ENCODE results near the gene DBR1.

Gene DBR1

GRCh38 chr3:138187296-138188012 lies 12.7 kb upstream of the DBR1 start, which contains the start of gene ARMC8 (continued):
- TF ChIP-seq ZNF280D (tag by site-specific recombination; IDR thresholded peaks at IDR 0.05) = no peak
- TF ChIP-seq GFI1B (tag by site-specific recombination; IDR thresholded peaks at IDR 0.05) = no peak
- TF ChIP-seq KLF8 (tag by site-specific recombination; IDR thresholded peaks at IDR 0.05) = peak; percentile 79; the same call in 1 of the 2 replicates
- no peak for TF ChIP-seq REPIN1 (tag by site-specific recombination; IDR thresholded peaks at IDR 0.05; ENCODE audit: low read depth)
- no peak for TF ChIP-seq TCF7L2 (IDR thresholded peaks at IDR 0.05; ENCODE audit: borderline replicate concordance, low read depth, low read length)
- TF ChIP-seq PRDM10 (tag by site-specific recombination; IDR thresholded peaks at IDR 0.05) = peak; percentile 94
- TF ChIP-seq ZNF48 (tag by site-specific recombination; IDR thresholded peaks at IDR 0.05) = no peak
- TF ChIP-seq ZNF549 (tag by site-specific recombination; IDR thresholded peaks at IDR 0.05) = no peak
- TF ChIP-seq ZBTB1 (tag by site-specific recombination; IDR thresholded peaks at IDR 0.05) = no peak
- TF ChIP-seq ZNF140 (tag by site-specific recombination; IDR thresholded peaks at IDR 0.05) = no peak
- no peak for TF ChIP-seq ZNF239 (tag by site-specific recombination; IDR thresholded peaks at IDR 0.05)
- no peak for TF ChIP-seq REST (tag by site-specific recombination; IDR thresholded peaks at IDR 0.05)
- TF ChIP-seq GLIS2 (tag by site-specific recombination; IDR thresholded peaks at IDR 0.05) = peak; percentile 56; the same call in 1 of the 2 replicates
- TF ChIP-seq SP7 (tag by site-specific recombination; IDR thresholded peaks at IDR 0.05) = peak; percentile 72; the same call in 1 of the 2 replicates
- TF ChIP-seq ZNF561 (tag by site-specific recombination; IDR thresholded peaks at IDR 0.05; ENCODE audit: borderline replicate concordance) = peak; percentile 29; the same call in 1 of the 2 replicates
- no peak for TF ChIP-seq KLF7 (tag by site-specific recombination; IDR thresholded peaks at IDR 0.05; ENCODE audit: borderline replicate concordance)
- TF ChIP-seq ZNF266 (tag by site-specific recombination; IDR thresholded peaks at IDR 0.05; ENCODE audit: low read depth) = no peak
- TF ChIP-seq ZBTB8A (tag by site-specific recombination; IDR thresholded peaks at IDR 0.05) = peak; percentile 65
- peak; percentile 77 for TF ChIP-seq SP3 (tag by site-specific recombination; IDR thresholded peaks at IDR 0.05)
- peak; percentile 91 for TF ChIP-seq KLF16 (tag by site-specific recombination; IDR thresholded peaks at IDR 0.05)
- peak; percentile 64 for TF ChIP-seq PATZ1 (tag by site-specific recombination; IDR thresholded peaks at IDR 0.05)
- peak; percentile 66; the same call in 1 of the 2 replicates for TF ChIP-seq ZNF341 (tag by site-specific recombination; IDR thresholded peaks at IDR 0.05; ENCODE audit: low read depth)
- TF ChIP-seq IKZF3 (tag by site-specific recombination; IDR thresholded peaks at IDR 0.05) = 0 out of 2 replicates have a peak, but pooled peaks have one; percentile 9
- TF ChIP-seq ZNF629 (tag by site-specific recombination; IDR thresholded peaks at IDR 0.05) = peak; percentile 61; the same call in 1 of the 2 replicates
- TF ChIP-seq ZBTB20 (tag by site-specific recombination; IDR thresholded peaks at IDR 0.05) = peak; percentile 98
- 0 out of 2 replicates have a peak, but pooled peaks have one; percentile 32 for TF ChIP-seq ZIC2 (tag by site-specific recombination; IDR thresholded peaks at IDR 0.05)
- TF ChIP-seq ZNF19 (tag by site-specific recombination; IDR thresholded peaks at IDR 0.05; ENCODE audit: low read depth) = no peak

All from HEK293 (cell line).